Fibroblast of skin of left quadriceps (primary cell): Measurements from ENCODE around the gene SOAT1.

Experiments
- DNase-seq, 2 experiments: peaks; one replicate each; pipeline ENCODE4 v3.0.0-alpha.2; 2013; ENCODE audit warnings: low read depth in 2 of 2

SOAT1 gene

DNA sequence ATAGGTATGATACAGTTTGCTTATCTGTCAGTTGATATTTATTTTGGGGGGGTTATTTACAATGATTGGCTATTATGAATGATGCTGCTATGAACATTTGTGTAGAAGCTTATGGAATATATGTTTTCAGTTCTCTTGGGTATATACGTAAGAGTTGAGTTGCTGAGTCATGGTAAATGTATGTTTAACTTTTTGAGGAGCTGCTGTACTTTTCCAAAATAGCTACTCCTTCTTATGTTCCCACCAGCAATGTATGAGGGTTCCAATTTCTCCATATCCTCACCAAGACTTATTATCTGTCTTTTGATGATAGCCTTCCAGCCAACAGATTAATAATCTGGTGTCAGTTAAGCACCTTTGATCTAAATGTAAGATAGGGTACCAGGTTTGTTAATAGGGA is 11.9 kb downstream of the SOAT1 start:
- no peak for DNase-seq

DNA sequence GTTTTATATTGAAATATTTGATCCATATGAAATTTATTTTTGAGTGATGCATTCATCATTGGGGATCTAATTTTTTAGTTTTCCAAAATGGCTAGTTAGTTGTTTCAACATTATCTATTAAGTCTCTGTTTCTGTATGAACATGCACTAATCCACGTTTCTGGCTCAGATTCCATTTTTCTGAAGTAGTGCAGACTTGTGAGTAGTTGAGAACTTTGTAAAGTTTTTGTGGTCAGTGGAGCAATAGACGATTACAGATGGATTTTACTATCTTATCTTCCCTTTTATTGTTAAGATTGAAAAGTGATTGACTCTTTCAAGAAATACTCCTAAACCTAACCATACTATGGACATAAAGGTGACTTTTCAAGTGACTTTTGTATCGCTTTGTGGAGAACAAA is 16.7 kb downstream of the SOAT1 start:
- DNase-seq: peak in 1 of 2 experiments; percentile 51

DNA sequence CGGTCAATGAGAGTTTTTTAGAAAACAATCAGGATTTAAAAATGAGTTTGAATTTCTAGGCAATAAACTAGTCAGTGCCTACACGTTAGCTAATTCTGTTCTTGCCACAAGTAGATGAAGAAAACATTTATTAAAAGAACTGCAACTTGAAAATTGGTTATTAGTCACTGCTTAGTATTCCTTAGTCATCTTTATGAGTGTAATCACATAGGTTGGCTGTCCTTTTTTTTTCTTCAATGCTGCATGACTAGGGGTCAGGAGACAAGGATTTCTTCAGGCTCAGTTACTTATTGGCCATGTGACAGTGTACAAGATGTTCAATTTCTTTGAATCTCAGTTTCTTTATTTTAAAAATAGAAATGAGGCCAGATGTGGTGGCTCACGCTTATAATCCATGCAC is 17.1 kb downstream of the SOAT1 start:
- peak; percentile 54 to 55 for DNase-seq

DNA sequence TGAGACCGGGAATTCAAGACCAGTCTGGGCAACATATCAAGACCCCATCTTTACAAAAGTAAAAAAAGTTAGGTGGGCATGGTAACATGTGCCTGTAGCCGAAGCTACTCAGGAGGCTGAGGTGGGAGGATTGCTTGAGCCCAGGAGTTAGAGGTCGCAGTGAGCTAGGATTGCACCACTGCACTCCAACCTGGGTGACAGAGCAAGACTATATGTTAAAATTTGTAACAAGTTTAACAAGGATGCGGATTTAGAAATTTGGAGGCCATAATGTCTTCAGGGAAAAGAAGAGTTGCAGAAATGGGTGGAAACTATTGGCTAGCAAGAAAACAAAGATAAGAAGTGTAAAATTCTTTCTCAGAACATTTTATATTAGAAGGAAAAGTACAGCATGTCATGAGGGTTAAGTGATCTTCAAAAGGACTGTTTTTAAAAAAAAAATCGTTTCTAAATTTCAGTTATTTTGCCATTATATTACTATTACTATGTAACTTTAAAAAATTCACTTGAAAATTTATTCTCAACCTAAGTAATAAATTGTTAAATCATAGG is 17.6 kb downstream of the SOAT1 start:
- DNase-seq: no peak

DNA sequence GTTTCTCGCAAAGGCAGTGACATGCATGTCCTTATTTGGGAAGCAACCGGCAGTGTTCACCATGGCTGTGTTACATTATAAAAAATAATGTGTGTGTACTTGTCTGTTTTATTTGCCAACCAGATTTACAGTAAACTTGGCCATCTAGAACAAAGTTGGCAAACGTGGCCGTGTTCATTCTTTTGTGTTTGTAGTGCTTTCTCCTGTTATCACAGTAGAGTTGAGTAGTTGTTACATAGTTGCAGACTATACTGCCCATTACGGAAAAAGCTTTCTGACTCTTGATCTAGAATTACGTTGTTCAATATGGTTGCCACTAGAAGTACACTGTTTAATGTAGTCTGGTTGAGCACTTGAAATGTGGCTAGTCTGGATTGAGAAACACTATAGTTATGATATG is 19.4 kb downstream of the SOAT1 start:
- DNase-seq: no peak

DNA sequence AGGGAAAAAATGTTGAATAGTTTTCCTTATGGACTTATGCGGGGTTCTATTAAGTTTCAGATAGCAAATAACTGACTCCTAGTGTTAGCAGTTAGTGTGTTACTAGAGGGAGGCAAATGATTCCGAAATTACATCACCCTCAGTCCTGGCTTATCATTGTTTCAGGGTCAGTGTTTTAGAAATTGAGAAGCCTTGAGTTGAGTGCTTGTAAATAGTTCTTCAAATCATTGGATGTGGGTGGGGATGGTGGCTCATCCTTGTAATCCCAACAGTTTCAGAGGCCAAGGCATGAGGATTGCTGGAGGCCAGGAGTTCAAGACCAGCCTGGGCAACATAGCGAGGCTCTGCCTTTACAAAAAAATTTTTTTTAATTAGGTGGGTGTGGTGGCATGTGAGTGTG is 21.3 kb downstream of the SOAT1 start:
- no peak for DNase-seq

DNA sequence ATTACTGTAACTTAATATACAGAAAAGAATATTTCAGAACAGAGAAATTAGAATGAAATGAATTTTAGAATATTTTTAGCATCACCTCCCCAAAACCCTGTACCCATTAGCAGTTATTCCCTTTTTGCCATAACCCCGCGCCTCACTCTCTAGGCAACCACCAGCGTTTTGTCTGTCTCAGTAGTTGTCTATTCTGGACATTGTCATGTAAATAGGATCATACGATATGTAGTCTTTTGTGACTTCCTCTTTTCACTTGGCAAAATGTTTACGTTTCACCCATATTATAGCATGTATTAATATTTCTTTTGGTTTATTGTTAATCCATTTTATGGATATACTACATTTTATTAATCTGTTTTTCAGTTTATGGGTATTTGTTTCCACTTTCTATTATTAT is 24.9 kb downstream of the SOAT1 start:
- DNase-seq: no peak

DNA sequence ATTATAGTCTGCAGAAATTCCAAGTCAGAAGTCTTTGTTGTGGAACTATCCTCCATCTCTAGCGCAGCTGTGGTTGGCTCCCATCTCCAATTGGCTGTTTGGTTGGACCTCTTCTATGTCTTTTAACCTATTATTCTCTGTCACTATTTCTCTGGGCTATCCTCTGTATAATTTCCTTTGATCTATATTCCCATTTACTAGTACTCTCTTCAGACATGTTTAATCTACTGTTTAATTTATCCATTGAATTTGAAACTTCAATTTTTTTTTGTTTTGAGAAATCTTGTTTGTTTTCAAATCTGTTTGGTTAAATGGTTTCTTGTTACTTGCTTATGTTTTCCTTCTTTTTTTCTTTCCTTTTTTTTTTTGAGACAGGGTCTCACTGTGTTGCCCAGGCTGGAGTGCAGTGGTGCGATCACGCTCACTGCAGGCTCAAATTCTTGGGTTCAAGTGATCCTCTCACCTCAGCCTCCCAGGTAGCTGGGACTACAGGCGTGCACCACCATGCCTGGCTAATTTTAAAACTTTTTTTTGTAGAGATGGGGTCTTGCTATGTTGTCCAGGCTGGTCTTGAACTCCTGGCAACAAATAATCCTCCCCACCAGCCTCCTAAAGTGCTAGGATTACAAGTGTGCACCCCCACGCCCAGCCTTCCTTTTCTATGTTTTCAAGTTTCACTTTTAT is 28.1 kb downstream of the SOAT1 start:
- DNase-seq: no peak

DNA sequence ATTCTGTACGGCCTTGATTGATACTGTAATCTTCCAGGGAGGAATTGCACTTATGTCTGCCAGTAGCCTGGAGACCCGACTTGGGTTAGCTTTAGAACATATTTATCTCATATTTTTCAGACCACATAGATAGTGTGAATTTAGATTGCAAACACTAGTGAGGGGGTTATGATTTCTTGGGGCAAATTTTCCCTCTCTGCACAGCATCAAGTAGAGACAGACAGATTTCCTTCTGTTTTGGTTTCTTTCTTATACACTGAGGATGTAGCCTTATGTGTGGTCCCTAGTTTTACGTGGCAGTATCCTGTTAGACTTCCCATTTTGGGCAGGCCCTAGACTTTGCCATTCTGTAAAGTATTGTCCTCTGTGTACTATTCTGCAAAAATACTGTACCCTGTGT is 29.0 kb downstream of the SOAT1 start:
- no peak for DNase-seq

DNA sequence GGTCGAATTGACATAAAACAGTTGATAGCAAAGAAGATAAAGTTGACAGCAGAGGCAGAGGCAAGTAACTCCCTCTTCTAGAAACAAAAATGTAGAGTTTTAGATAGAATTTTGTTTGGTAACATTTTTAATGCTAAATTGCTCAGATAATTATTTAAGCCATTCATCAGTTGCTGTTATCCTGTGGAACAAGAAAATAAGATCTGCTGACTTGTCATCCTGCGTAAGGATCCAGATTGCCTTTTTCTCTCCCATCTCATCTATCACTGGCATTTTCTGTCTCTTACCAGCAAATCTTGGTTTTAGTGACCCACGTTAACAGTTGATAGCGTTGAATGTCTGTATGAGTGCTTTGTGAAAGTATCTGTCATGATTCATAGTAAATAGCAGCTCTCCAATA is 29.8 kb downstream of the SOAT1 start:
- DNase-seq: no peak

DNA sequence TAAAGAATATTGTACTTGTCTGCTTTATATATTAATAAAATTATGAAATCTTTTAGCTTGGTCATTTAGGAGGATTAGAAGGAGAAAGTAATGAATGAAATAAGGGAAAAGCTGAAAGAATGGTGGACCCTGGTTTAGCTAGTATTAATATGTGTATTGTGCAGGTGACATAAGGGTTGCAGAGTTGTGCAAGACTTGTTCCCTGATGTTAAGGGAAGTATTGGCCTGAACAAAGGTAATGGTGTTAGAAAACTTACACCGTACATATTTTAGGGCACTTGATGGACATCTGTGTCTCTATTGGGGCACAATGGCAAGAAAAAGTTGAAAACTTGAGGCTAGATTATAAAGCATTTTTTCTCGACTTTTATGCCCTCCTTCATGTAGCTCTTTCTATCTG is 32.2 kb downstream of the SOAT1 start:
- no peak for DNase-seq

DNA sequence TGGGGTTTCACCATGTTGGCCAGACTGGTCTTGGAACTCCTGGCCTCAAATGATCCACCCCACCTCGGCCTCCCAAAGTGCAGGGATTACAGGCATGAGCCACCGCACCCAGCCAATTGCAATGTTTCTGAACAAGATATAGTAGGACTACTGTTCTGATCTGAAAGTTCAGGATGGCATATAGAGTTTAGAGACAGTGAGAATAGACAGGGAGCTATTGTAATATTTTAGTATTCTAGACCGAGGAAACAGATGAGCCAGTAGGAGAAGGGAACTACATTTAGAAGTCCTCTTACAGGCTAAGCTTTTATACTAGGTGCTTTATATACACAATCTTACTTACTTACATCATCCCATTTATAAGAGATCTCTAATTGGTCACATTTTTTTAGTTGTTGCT is 33.1 kb downstream of the SOAT1 start:
- DNase-seq: no peak

DNA sequence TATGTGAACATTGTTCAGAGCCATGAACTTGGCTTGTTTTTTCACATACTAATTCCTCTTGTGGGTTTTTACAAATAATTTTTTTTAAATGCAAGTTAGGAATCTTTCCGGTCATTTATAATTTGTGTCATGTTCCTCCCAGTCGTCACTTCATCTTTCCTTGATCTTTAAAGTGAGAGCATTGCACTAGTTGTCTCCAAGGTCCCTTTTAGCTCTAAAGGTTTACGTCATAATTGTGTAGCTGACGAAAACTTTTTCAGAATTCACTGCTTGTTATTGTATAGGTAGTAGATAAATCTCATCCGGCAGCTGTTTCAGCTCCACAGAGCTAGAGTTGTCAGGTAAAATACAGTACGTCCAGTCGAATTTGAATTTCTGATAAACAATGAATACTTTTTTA is 33.6 kb downstream of the SOAT1 start:
- DNase-seq: no peak

DNA sequence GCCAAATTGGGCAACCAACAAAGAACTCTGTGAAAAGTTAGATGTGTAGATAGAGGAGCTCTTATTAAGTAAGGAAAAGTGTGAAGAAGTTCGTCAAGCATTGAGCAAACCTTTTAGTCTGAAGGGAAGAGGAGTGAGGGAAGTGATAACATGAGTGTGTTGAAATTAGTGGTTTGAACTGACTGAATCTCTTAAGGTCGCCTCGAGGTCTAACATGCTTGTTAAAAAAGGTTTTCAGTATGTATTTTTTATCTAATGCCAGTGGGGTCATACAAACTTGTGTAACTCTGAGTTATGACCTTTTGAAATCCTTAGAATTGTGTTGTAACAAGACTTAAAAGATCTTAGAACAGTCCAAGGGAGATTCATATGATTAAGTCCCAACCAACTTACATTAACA is 34.1 kb downstream of the SOAT1 start:
- no peak for DNase-seq

DNA sequence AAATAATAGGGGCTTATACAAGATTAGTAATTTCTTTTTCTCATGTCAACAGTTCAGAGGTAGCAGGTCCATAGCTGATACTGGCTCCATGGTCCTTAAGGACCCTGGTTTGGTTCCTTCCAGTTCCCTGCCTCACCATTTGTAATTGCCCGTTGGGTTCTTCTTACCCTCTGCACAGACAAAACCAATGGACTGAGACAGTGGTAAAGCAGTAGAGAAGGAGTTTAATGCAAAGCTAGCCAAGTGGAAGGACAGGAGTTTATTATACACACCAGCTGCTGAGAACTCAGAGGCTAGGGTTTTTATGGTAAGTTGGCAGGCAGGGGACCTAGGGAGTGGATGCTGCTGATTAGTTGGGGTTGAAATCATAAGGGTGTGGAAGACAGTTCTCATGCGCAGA is 36.3 kb downstream of the SOAT1 start:
- no peak for DNase-seq

DNA sequence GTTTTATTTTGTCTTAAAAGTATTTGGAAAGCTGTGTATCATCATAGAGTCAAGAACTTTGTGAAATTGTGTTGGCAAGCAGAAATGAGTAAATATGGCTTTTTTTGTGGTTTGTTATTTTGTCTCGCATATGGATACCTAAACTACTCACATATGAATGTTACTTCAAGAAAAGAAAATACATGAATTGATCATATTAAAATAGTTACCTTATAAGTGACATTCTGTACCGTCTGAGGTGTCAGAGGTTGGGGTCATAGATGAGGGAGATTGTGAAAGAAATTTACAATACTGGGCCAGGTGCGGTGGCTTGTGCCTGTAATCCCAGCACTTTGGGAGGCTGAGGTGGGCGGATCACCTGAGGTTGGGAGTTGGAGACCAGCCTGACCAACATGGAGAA is 40.8 kb downstream of the SOAT1 start:
- DNase-seq: no peak

DNA sequence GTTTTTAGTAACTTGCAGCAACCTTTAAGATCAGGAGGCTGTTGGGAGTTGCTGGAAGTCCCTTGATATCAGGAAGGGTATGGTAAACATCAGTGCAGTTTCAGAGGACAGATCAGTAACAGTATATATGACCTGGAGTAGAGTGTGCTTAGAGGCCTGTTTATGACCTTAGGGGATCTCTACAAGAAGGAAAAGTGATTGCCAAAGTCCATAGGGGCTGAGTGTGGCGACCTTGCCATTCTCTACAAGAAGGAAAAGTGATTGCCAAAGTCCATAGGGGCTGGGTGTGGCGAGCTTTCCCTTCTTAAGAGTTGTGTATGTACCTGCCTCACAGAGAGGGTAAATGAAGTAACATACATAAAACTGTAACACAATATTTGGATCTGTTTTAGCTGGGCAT is 43.7 kb downstream of the SOAT1 start:
- DNase-seq: no peak

DNA sequence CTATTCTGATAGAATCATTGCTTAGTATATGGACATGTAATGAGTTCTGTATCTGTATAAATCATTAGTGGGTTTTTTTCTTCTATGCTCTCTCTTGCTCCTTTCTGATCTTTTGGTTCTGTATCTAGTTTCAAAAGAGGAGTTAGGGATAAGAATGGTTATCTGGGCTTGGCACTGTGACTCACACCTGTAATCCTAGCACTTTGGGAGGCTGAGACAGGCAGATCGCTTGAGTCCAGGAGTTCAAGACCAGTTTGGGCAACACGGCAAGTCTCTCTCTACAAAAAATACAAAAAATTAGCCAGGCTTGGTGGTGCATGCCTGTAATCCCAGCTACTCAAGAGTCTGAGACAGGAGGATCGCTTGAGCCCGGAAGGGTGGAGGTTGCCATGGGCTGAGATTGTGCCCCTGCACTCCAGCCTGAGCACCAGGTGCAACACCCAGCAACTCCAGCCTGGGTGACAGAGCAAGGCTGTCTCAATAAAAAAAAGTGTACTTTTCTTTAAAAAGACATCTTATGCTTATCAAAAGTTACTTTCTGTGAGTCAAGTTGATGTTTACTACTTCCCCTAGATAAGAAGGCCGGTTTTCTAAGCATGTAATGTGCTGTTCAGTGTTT is 44.5 kb downstream of the SOAT1 start:
- DNase-seq: no peak

DNA sequence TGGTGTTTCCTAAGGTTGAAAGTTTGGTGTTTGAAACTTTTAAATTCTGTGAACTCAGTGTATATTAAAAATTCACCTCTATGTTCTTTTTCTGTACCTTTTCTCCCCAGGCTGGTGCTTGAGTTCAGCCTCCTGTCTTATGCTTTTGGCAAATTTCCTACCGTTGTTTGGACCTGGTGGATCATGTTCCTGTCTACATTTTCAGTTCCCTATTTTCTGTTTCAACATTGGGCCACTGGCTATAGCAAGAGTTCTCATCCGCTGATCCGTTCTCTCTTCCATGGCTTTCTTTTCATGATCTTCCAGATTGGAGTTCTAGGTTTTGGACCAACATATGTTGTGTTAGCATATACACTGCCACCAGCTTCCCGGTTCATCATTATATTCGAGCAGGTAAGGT is 47.3 kb downstream of the SOAT1 start:
- DNase-seq: no peak

DNA sequence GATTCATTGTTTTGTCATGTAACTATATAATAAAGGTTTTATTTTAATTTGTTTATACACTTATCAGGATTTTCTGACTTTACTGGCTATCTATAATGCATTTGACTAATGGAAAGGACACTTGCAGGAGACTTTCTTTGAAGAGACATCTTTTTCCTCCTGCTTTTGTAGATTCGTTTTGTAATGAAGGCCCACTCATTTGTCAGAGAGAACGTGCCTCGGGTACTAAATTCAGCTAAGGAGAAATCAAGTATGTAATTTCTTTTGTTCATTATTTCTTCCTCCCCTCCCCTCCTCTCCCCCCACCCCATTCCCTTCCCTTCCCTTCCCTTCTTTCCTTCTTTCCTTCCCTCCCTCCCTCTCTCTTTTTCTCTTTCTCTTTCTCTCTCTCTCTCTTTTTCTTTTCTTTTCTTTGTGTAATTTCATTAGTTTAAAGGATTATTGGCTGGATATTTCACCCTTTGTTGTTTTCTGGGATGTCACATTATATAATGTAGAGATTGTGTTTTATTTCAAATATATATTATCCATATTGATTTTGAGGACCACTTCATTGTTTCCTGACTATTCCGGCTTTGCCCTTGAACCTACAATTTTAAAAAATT is 48.4 kb downstream of the SOAT1 start:
- DNase-seq: no peak

DNA sequence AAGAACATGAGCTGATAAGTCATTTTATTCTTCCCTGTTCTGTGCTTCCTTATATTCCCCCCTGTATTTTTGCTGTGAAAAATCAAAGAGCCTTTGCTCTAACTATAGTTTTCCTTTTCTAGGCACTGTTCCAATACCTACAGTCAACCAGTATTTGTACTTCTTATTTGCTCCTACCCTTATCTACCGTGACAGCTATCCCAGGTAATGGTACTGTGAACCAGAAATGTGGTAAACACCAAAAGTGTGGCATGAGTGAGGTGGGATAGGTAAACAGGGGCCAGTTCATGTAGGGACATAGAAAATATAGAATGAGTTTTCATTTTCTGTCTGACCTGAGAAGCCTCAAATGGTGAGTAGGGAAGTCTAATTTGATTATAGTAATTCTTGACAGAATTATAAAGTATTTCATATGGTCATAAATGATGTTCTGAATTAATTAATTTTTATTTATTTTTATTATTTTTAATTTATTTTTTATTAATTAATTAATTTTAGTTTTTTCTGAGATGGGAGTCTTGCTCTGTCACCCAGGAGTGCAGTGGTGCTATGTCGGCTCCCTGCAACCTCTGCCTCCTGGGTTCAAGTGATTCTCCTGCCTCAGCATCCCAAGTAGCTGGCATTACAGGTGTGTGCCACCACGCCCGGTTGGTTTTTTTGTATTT is 49.3 kb downstream of the SOAT1 start:
- no peak for DNase-seq

DNA sequence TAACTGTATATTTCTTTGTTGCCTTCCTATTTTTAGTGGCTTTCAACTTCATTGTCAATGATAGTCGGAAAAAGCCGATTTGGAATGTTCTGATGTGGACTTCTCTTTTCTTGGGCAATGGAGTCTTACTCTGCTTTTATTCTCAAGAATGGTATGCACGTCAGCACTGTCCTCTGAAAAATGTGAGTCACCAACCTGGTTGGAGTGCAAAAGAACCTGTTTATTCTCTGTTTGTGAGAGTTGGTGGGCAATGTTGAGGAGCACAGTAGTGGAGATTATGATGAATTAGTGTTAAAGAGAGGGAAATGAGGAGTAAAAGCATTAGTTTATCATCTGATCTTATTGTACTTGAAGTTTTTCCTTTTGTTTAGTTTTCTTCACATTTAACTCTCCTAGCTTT is 57.7 kb downstream of the SOAT1 start:
- no peak for DNase-seq

DNA sequence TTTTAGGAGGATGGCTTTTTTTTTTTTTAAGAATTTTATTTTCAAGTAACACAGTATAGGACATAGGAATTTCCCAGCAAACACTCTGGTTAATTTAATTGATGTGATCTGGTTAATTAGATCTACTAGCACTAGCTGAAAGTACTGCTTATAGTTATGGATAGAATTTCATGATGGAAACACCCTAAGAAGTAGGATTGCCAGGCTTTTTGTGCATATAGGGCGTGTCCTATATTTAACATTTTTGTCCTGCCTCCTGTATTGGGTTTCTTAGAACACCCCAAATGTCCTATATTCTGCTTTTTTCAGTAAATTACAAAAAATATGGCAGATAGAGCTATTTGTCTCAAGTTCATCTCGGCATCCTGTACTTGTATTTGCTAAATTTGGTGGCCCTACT is 58.6 kb downstream of the SOAT1 start:
- no peak for DNase-seq
